Stimulated activated CD4-positive, alpha-beta T cell treated with anti-CD3 and anti-CD28 coated beads, Interleukin-15, amount 100 ng/mL, for 1 hour (primary cell): ENCODE results near the gene DNASE1L2.
A peak's percentile ranks its signal among the peaks of the same experiment; 100 is the strongest.
"Not testable (repeated sequence)": the region's sequence is repeated elsewhere in the genome, so short reads cannot be mapped to it uniquely, and the experiment has no call there.

Source experiments
- DNase-seq, 2 donors: peaks; one replicate each; pipeline ENCODE4 v3.0.0-alpha.2; 2020; ENCODE audit warnings: low read depth in 1 of 2, low spot score in 1 of 2

The DNASE1L2 gene

GRCh38 chr16:2203119-2203688 is 33.0 kb upstream of the DNASE1L2 start:
- DNase-seq, result not testable (repeated sequence)

GRCh38 chr16:2204416-2205103 is 31.7 kb upstream of the DNASE1L2 start:
- DNase-seq, result no peak

GRCh38 chr16:2205104-2205966 is 30.9 kb upstream of the DNASE1L2 start, which contains the start of gene MLST8:
TSS of gene MLST8 (plus strand) at chr16:2205454. CDS start at chr16:2206086, 632 bp downstream.
- peak; percentile 88 to 89 for DNase-seq

- DNase-seq, result no peak
Measured at GRCh38 chr16:2205967-2206313, 30.3 kb upstream of the DNASE1L2 start.

- no peak for DNase-seq
Measured at GRCh38 chr16:2206420-2206779, 29.8 kb upstream of the DNASE1L2 start.

DNA sequence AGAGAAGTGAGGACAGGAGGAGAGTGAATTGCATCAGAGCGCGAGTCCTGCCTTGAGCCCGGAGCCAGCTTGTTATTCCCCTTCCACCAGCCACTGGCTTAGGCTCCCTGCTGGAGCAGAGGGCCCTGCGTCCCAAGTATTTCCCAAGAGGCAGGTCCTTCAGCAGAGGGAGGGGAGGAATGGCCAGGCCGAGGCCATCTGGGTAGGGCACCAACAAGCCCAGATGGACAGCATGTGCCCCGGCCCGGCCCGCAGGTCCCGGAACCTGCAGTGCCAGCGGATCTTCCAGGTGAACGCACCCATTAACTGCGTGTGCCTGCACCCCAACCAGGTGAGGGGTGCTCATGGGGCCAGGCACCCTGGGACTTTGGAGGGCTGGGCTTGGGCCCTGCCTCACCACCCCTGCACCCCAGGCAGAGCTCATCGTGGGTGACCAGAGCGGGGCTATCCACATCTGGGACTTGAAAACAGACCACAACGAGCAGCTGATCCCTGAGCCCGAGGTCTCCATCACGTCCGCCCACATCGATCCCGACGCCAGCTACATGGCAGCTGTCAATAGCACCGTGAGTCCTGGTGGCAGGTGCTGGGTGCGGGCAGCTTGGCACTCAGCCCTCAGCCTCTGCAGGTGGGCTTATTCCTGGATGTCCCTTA is 29.3 kb upstream of the DNASE1L2 start:
- no peak for DNase-seq

- no peak for DNase-seq
Measured at GRCh38 chr16:2207872-2208271, 28.4 kb upstream of the DNASE1L2 start.

DNA sequence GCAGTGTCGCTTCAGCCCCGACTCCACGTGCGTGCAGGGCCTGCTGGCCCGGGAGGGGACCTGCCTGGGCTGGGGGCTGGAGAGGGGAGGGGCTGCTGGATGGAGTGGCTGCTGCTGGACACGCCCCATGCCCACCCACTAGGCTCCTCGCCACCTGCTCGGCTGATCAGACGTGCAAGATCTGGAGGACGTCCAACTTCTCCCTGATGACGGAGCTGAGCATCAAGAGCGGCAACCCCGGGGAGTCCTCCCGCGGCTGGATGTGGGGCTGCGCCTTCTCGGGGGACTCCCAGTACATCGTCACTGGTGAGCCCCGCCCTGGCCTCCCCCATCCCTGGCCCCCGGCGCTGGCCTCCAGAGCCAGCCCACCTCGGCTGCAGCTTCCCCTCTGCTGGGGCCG is 27.9 kb upstream of the DNASE1L2 start:
- no peak for DNase-seq

DNA sequence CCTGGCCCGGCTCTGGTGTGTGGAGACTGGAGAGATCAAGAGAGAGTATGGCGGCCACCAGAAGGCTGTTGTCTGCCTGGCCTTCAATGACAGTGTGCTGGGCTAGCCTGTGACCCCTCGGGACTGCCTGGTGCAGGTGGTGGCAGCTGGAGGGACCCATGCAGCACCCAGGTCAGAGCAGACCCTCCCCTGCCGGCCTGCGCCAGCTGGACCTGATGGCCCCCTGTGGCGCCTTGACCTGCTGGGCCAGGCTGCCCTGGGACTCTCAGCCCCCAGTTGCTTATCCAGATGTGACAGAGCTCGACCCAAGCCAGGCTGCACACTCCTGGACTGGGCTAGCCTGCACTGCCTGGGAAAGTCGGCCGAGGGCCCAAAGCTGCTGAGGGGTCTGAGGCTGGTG is 27.5 kb upstream of the DNASE1L2 start:
- no peak for DNase-seq

- no peak for DNase-seq
Measured at GRCh38 chr16:2209258-2210008, 26.8 kb upstream of the DNASE1L2 start.

DNA sequence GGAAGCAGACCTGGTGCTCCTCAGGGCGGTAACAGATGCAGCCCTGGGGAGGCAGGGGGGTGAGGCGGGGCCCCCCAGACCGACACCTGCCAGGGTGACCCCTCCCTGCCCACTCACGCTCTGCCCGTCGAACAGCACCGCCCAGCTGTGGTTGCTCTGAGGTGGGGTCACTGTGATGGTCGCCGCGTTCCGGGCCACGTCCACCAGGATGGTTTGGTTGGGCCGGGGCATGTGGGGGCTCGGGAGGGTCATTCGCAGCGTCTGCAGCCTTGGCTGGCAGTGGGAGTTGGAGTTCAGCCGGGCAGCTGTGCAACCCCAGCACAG is 26.3 kb upstream of the DNASE1L2 start:
- DNase-seq, result no peak

GRCh38 chr16:2210386-2211365 is 25.6 kb upstream of the DNASE1L2 start, which contains the start of gene BRICD5:
TSS of gene BRICD5 (minus strand) at chr16:2210863. CDS start at chr16:2210833, 30 bp downstream.
- no peak for DNase-seq

DNA sequence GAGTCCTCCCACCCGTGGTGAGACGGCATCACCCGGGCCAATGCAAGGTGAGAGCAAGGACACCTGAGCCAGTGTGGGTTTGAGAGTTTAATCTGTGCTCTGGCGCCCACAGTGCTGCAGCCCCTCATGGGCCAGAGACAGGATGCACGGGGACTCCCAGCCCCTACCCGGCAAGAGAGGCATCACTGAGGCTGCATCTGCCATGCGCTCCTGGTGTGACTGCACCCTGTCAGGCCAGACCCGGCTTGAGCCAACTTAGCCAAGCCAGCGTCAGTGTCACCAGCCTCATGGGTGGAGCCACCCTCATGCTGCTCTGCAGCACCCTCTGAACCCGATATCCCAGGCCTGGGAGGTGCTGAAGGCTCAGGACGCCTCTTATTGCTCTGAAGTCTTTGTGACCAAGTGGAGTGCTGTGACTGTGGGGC is 24.3 kb upstream of the DNASE1L2 start:
- DNase-seq, result no peak

- DNase-seq, result no peak
Measured at GRCh38 chr16:2212362-2213324, 23.6 kb upstream of the DNASE1L2 start.

GRCh38 chr16:2213817-2214718 is 22.2 kb upstream of the DNASE1L2 start:
- DNase-seq, result no peak

GRCh38 chr16:2214719-2214968 is 21.6 kb upstream of the DNASE1L2 start, which contains the start of gene PGP:
TSS of gene PGP (minus strand) at chr16:2214840. CDS start at chr16:2214777, 63 bp downstream.
- DNase-seq, result no peak

DNA sequence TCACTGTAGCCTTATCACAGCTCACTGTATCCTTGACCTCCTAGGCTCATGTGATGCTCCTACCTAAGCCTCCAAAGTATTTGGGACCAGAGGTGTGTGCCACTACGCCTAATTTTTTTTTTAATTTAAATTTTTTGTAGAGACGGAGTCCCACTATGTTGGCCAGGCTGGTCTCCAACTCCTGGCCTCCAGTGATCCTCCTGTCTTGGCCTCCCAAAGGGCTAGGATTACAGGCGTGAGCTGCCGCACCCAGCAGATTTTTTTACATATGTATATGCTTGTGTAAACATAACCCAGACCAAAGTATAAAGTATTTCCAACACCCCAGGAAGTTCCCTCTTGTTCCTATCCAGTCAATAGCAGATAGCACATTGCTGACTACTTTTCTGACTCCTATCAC is 19.9 kb upstream of the DNASE1L2 start:
- no peak for DNase-seq
